IMR-90 (cell line): ENCODE data around the gene HTATSF1. TPM values are rescaled to one million over a fixed set of nuclear protein-coding genes. Genes with fewer than 3 reads are reported as not detected.

Experiments used
- ATAC-seq: fragments of 200-7000 bp; cut with Tn5 transposase; 2 replicates; pipeline ENCODE4 v1.9.1; 2020; ENCODE audit warnings: low read depth, mild to moderate bottlenecking, moderate library complexity
- BruUV-seq: library from RNA; stranded (reverse); fragments of 400-500 nt; replicated peaks from 2 replicates; lab custom pipeline; 2021; lab: Mats Ljungman, UMichigan
- CTCF ChIA-PET: fragments of 300-600 bp; formaldehyde crosslinking; extraction: SDS; loops from one replicate; lab custom pipeline; 2021; ENCODE audit warnings: antibody characterized with exemption; lab: Yijun Ruan, JAX
- POLR2A ChIA-PET: fragments of 300-600 bp; sonication (Branson Sonifier 250); formaldehyde crosslinking; loops from one replicate; lab custom pipeline; 2022; ENCODE audit warnings: antibody characterized with exemption; ENCODE audit not compliant: unreplicated experiment; lab: Charles Lee
- DNase-seq: peaks from one replicate; pipeline ENCODE4 v3.0.0; 2013
- H2AFZ ChIP-seq: replicated peaks from 2 replicates; pipeline ENCODE3; 2013; ENCODE audit warnings: low read length, mild to moderate bottlenecking; ENCODE audit not compliant: poor library complexity
- H2AK5ac ChIP-seq: 2 replicates; pipeline ENCODE4 v1.6.1; 2013; ENCODE audit warnings: low read depth, low read length, inconsistent platforms
- H2AK9ac ChIP-seq: replicated peaks from 2 replicates; pipeline ENCODE3; 2013; ENCODE audit warnings: mild to moderate bottlenecking, low read depth, low read length, moderate library complexity; ENCODE audit not compliant: poor library complexity
- H2BK120ac ChIP-seq: 2 replicates; pipeline ENCODE4 v1.6.1; 2013; ENCODE audit warnings: low read depth, low read length, inconsistent platforms
- H2BK15ac ChIP-seq: 3 replicates; pipeline ENCODE4 v1.6.1; 2013; ENCODE audit warnings: low read depth, low read length, inconsistent platforms
- H2BK20ac ChIP-seq: 2 replicates; pipeline ENCODE4 v1.6.1; 2013; ENCODE audit warnings: low read depth, mild to moderate bottlenecking, inconsistent platforms, low read length, moderate library complexity
- H2BK5ac ChIP-seq: 2 replicates; pipeline ENCODE4 v1.6.1; 2013; ENCODE audit warnings: mild to moderate bottlenecking, low read depth, low read length, inconsistent platforms; ENCODE audit not compliant: poor library complexity, severe bottlenecking
- H3K14ac ChIP-seq: replicated peaks from 2 replicates; pipeline ENCODE4 v1.6.1; 2013; ENCODE audit warnings: low read depth, low read length, inconsistent platforms
- H3K18ac ChIP-seq: 2 replicates; pipeline ENCODE4 v1.6.1; 2013; ENCODE audit warnings: low read depth, low read length, control low read depth
- H3K23ac ChIP-seq: 2 replicates; pipeline ENCODE4 v1.6.1; 2013; ENCODE audit warnings: low read depth, low read length, inconsistent platforms
- H3K27ac ChIP-seq: 2 replicates; pipeline ENCODE4 v1.5.1; 2013; ENCODE audit warnings: mild to moderate bottlenecking, control low read depth, low read length; ENCODE audit not compliant: insufficient read depth
- H3K27me3 ChIP-seq: 2 replicates; pipeline ENCODE4 v1.6.1; 2013; ENCODE audit warnings: low read length; ENCODE audit not compliant: control insufficient read depth, insufficient read depth
- H3K36me3 ChIP-seq: 2 replicates; pipeline ENCODE4 v1.6.1; 2013; ENCODE audit warnings: low read length, mixed read lengths; ENCODE audit not compliant: control insufficient read depth, insufficient read depth
- H3K4ac ChIP-seq: 2 replicates; pipeline ENCODE4 v1.6.1; 2013; ENCODE audit warnings: low read depth, low read length, inconsistent platforms
- H3K4me1 ChIP-seq: 2 replicates; pipeline ENCODE4 v1.6.1; 2013; ENCODE audit warnings: low read length, mixed read lengths; ENCODE audit not compliant: control insufficient read depth, insufficient read depth
- H3K4me2 ChIP-seq: 2 replicates; pipeline ENCODE4 v1.6.1; 2013; ENCODE audit warnings: low read depth, mild to moderate bottlenecking, control low read depth, low read length, moderate library complexity
- H3K4me3 ChIP-seq: 2 replicates; pipeline ENCODE4 v1.5.1; 2013; ENCODE audit warnings: low read depth, mild to moderate bottlenecking, control low read depth, low read length, moderate library complexity; ENCODE audit not compliant: insufficient read depth
- H3K56ac ChIP-seq: 2 replicates; pipeline ENCODE4 v1.6.1; 2013; ENCODE audit warnings: low read length, inconsistent platforms; ENCODE audit not compliant: insufficient read depth; ENCODE audit errors: extremely low read depth
- H3K79me1 ChIP-seq, 2 experiments: 2 replicates each; pipeline ENCODE4 v1.6.1; 2013; ENCODE audit warnings: low read length in 2 of 2, inconsistent platforms in 1 of 2, low read depth in 1 of 2
- H3K9ac ChIP-seq: 2 replicates; pipeline ENCODE4 v1.6.1; 2013; ENCODE audit warnings: low read depth, low read length, control low read depth
- H3K9me1 ChIP-seq: 2 replicates; pipeline ENCODE4 v1.6.1; 2013; ENCODE audit warnings: low read length, inconsistent platforms; ENCODE audit not compliant: insufficient read depth
- H3K9me3 ChIP-seq: 2 replicates; pipeline ENCODE4 v1.6.1; 2013; ENCODE audit warnings: low read length; ENCODE audit not compliant: control insufficient read depth, insufficient read depth
- H4K20me1 ChIP-seq: 2 replicates; pipeline ENCODE4 v1.6.1; 2013; ENCODE audit warnings: low read length, inconsistent platforms; ENCODE audit not compliant: insufficient read depth
- H4K5ac ChIP-seq: 2 replicates; pipeline ENCODE4 v1.6.1; 2013; ENCODE audit warnings: mild to moderate bottlenecking, low read depth, low read length, control low read depth
- H4K8ac ChIP-seq, 2 experiments: 2 replicates each; pipeline ENCODE4 v1.6.1; 2013; ENCODE audit warnings: low read depth in 2 of 2, low read length in 2 of 2, control low read depth in 1 of 2, inconsistent platforms in 1 of 2
- H4K91ac ChIP-seq: 2 replicates; pipeline ENCODE4 v1.6.1; 2013; ENCODE audit warnings: low read depth, low read length, inconsistent platforms; ENCODE audit not compliant: insufficient read depth
- BHLHE40 ChIP-seq: fragments of 150-350 bp; IDR thresholded peaks from 2 replicates; pipeline ENCODE4 v1.6.1; 2016; ENCODE audit warnings: mild to moderate bottlenecking, low read depth, low read length
- CEBPB ChIP-seq: IDR thresholded peaks from 2 replicates; pipeline ENCODE4 v1.6.1; 2012; ENCODE audit warnings: low read depth, low read length, improper control_type of control experiment
- CHD1 ChIP-seq: IDR thresholded peaks from 2 replicates; pipeline ENCODE4 v1.6.1; 2012; ENCODE audit warnings: low read depth, low read length, improper control_type of control experiment
- FOS ChIP-seq: fragments of 150-350 bp; IDR thresholded peaks from 2 replicates; pipeline ENCODE4 v1.6.1; 2016; ENCODE audit warnings: low read depth, low read length
- MAFK ChIP-seq: IDR thresholded peaks from 2 replicates; pipeline ENCODE4 v1.6.1; 2012; ENCODE audit warnings: low read depth, low read length, improper control_type of control experiment
- MAZ ChIP-seq: IDR thresholded peaks from 2 replicates; pipeline ENCODE4 v1.6.1; 2012; ENCODE audit warnings: low read depth, mild to moderate bottlenecking, low read length, improper control_type of control experiment, moderate library complexity, borderline replicate concordance
- MXI1 ChIP-seq: IDR thresholded peaks from 2 replicates; pipeline ENCODE4 v1.6.1; 2012; ENCODE audit warnings: low read depth, mild to moderate bottlenecking, low read length, moderate library complexity, borderline replicate concordance
- NFE2L2 ChIP-seq: fragments of 150-350 bp; IDR thresholded peaks from 2 replicates; pipeline ENCODE4 v1.6.1; 2016; ENCODE audit warnings: low read depth, mild to moderate bottlenecking, low read length
- POLR2A ChIP-seq: IDR thresholded peaks from 2 replicates; pipeline ENCODE4 v1.6.1; 2012; ENCODE audit warnings: mild to moderate bottlenecking, low read depth, low read length
- RAD21 ChIP-seq: IDR thresholded peaks from 2 replicates; pipeline ENCODE4 v1.6.1; 2012; ENCODE audit warnings: low read length, improper control_type of control experiment
- RCOR1 ChIP-seq: IDR thresholded peaks from 2 replicates; pipeline ENCODE4 v1.6.1; 2012; ENCODE audit warnings: mild to moderate bottlenecking, low read length, improper control_type of control experiment; ENCODE audit not compliant: insufficient replicate concordance
- SMC3 ChIP-seq: fragments of 150-350 bp; IDR thresholded peaks from 2 replicates; pipeline ENCODE4 v1.6.1; 2016; ENCODE audit warnings: low read depth, mild to moderate bottlenecking, antibody characterized with exemption, low read length, moderate library complexity
- WGBS, 2 experiments: methylation state at CpG; one replicate each; pipeline versions ENCODE4 v1.1.5 to v1.1.7; 2013; ENCODE audit warnings: missing lambda C conversion rate in 2 of 2; ENCODE audit not compliant: insufficient read length in 1 of 2; ENCODE audit errors: extremely low coverage in 2 of 2; 5-methylcytosine and 5-hydroxymethylcytosine counted together
- dilution Hi-C: fragments of 300-500 bp; cut with HindIII; formaldehyde crosslinking; loops from one replicate; pipeline ENCODE4 v1.14.3; 2018; ENCODE audit warnings: low sequenced_read_pairs; ENCODE audit not compliant: unreplicated experiment
- in situ Hi-C: fragments of 300-500 bp; cut with MboI; formaldehyde crosslinking; loops from 3 replicates; pipeline ENCODE4 v1.14.3; 2019; ENCODE audit warnings: low sequenced_read_pairs, inconsistent platforms, mixed read lengths
- intact Hi-C: fragments of 100-400 bp; cut with micrococcal nuclease; formaldehyde crosslinking; loops from 2 replicates; pipeline ENCODE4 v1.10.0; 2022
- polyA plus RNA-seq, 3 experiments: library from polyadenylated mRNA; depleted of rRNA; stranded (reverse); fragments of >200 nt; gene quantifications; 2 replicates each; pipeline ENCODE4 v1.2.3, GENCODE V29; 2012; ENCODE audit warnings: low replicate concordance in 1 of 3
- total RNA-seq: library from RNA; depleted of rRNA; stranded (reverse); fragments of >200 nt; gene quantifications from 2 replicates; pipeline ENCODE4 v1.2.3, GENCODE V29; 2012
- TF ChIP-seq, protein P1 (sequence below): fragments of 150-350 bp; IDR thresholded peaks from 2 replicates; pipeline ENCODE4 v1.6.1; 2017; ENCODE audit warnings: mild to moderate bottlenecking, antibody characterized with exemption, low read length, low read depth
- TF ChIP-seq, protein P2 (sequence below): conservative IDR thresholded peaks from 2 replicates; pipeline ENCODE4 v1.5.1; 2012; ENCODE audit warnings: mild to moderate bottlenecking, low read depth, low read length, improper control_type of control experiment

HTATSF1 gene
- total and polyA plus RNA-seq, 2 of the 4 experiments (the other 2 are of a cell fraction) = 6.8 to 19.0 TPM

DNA sequence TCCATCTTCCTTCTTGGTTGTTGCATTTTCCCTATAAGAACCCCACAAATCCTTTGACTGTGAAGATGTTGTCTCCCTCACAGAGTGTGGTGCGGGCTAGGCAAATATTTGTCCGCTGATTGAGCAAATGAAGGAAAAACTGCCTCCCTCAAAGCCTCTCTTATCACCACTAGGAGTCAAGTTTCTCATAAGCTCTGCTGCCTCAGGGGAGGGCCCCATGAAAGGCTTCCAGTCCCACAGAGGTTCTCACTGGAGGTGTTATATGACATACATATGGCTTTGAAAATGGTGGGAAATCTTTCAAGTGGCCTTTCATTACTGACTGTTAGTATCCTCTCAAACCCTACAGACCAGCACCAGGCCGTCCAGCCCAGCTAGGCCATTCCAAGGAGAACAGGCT, 43.9 kb downstream of the HTATSF1 start:
- Histone ChIP-seq H3K18ac (no peak overlapping the region), H2BK20ac (no peak overlapping the region), H4K91ac (no peak overlapping the region), H3K56ac (no peak overlapping the region), H3K9me3 (no peaks in the 10 kb centered on the region), H3K27ac (no peak overlapping the region), H3K9me1 (no peaks in the 10 kb centered on the region), H3K4me1 (no peaks in the 10 kb centered on the region), H3K4me3 (no peak overlapping the region), H3K9ac (no peak overlapping the region), H4K5ac (no peak overlapping the region), H3K36me3 (no peaks in the 10 kb centered on the region), H3K4ac (no peak overlapping the region), H2AK5ac (no peak overlapping the region), H4K8ac (no peak overlapping the region), H2AK9ac (no peak overlapping the region), H3K79me1 (no peaks in the 10 kb centered on the region), H3K23ac (no peak overlapping the region), H3K4me2 (no peak overlapping the region), H4K20me1 (no peaks in the 10 kb centered on the region), H2AFZ (no peak overlapping the region), H2BK120ac (no peak overlapping the region), H2BK5ac (no peak overlapping the region), H3K14ac (no peak overlapping the region), H2BK15ac (no peak overlapping the region), H3K27me3 (peaks cover 4% of the 10 kb centered on the region)
- no peak for ATAC-seq
- no peak for DNase-seq
- CTCF ChIA-PET = no interaction called here
- dilution Hi-C loops (no loop called here), in situ Hi-C loops (no loop called here), intact Hi-C loops (no loop called here)
- POLR2A ChIA-PET = no interaction called here
- no TSS peak for BruUV-seq
- no CpG with 5 or more reads among the region's 3 CpGs for WGBS, 2 experiments
- TF ChIP-seq SMC3 (no peak), MAFK (no peak), CHD1 (no peak), RAD21 (no peak), MAZ (no peak), NFE2L2 (no peak), FOS (no peak), POLR2A (no peak), CEBPB (no peak), RCOR1 (no peak), BHLHE40 (no peak), MXI1 (no peak)
- TF ChIP-seq, protein P1, sequence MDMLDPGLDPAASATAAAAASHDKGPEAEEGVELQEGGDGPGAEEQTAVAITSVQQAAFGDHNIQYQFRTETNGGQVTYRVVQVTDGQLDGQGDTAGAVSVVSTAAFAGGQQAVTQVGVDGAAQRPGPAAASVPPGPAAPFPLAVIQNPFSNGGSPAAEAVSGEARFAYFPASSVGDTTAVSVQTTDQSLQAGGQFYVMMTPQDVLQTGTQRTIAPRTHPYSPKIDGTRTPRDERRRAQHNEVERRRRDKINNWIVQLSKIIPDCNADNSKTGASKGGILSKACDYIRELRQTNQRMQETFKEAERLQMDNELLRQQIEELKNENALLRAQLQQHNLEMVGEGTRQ = no peak
- TF ChIP-seq, protein P2, sequence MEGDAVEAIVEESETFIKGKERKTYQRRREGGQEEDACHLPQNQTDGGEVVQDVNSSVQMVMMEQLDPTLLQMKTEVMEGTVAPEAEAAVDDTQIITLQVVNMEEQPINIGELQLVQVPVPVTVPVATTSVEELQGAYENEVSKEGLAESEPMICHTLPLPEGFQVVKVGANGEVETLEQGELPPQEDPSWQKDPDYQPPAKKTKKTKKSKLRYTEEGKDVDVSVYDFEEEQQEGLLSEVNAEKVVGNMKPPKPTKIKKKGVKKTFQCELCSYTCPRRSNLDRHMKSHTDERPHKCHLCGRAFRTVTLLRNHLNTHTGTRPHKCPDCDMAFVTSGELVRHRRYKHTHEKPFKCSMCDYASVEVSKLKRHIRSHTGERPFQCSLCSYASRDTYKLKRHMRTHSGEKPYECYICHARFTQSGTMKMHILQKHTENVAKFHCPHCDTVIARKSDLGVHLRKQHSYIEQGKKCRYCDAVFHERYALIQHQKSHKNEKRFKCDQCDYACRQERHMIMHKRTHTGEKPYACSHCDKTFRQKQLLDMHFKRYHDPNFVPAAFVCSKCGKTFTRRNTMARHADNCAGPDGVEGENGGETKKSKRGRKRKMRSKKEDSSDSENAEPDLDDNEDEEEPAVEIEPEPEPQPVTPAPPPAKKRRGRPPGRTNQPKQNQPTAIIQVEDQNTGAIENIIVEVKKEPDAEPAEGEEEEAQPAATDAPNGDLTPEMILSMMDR = no peak
